ENCODE measurements around the gene ARMH4.

The ARMH4 gene

GRCh38 chr14:58146399-58146798 lies 5.6 kb downstream of the ARMH4 start:
- no peak overlapping the region for H3K9ac ChIP-seq (ENCODE audit: low read depth in 1 of 2, low read length in 2 of 2)
- no peak overlapping the region for H3K27ac ChIP-seq (ENCODE audit: low read depth, low read length)
- peaks cover 3 to 5% of the 10 kb centered on the region in 2 donors for H3K4me1 ChIP-seq (ENCODE audit: control insufficient read depth in 1 of 2, insufficient read depth in 2 of 2, low read length in 2 of 2)
- H3K9me3 ChIP-seq (ENCODE audit: control insufficient read depth in 1 of 2, low read length in 2 of 2), result no peaks in the 10 kb centered on the region
- no peak overlapping the region for H3K4me3 ChIP-seq (ENCODE audit: low read depth in 1 of 2, low read length in 2 of 2)
- H3K27me3 ChIP-seq (ENCODE audit: control insufficient read depth in 1 of 2, insufficient read depth in 2 of 2, low read length in 2 of 2), result peaks cover 10 to 28% of the 10 kb centered on the region in 2 donors
- no peaks in the 10 kb centered on the region for H3K36me3 ChIP-seq (ENCODE audit: control insufficient read depth in 1 of 2, insufficient read depth in 2 of 2, low read length in 2 of 2)

GRCh38 chr14:58145936-58146335 lies 6.1 kb downstream of the ARMH4 start:
- Histone ChIP-seq H3K4me1 (ENCODE audit: control insufficient read depth in 1 of 2, insufficient read depth in 2 of 2, low read length in 2 of 2) (no peaks in the 10 kb centered on the region), H3K36me3 (ENCODE audit: control insufficient read depth in 1 of 2, insufficient read depth in 2 of 2, low read length in 2 of 2) (no peaks in the 10 kb centered on the region), H3K4me3 (ENCODE audit: low read depth in 1 of 2, low read length in 2 of 2) (no peak overlapping the region), H3K27ac (ENCODE audit: low read depth, low read length) (no peak overlapping the region), H3K9ac (ENCODE audit: low read depth in 1 of 2, low read length in 2 of 2) (no peak overlapping the region), H3K27me3 (ENCODE audit: control insufficient read depth in 1 of 2, insufficient read depth in 2 of 2, low read length in 2 of 2) (peaks cover 7 to 24% of the 10 kb centered on the region in 2 donors), H3K9me3 (ENCODE audit: control insufficient read depth in 1 of 2, low read length in 2 of 2) (no peaks in the 10 kb centered on the region)

- Histone ChIP-seq H3K27me3 (ENCODE audit: control insufficient read depth in 1 of 2, insufficient read depth in 2 of 2, low read length in 2 of 2) (no peaks in the 10 kb centered on the region), H3K9ac (ENCODE audit: low read depth in 1 of 2, low read length in 2 of 2) (no peak overlapping the region), H3K4me3 (ENCODE audit: low read depth in 1 of 2, low read length in 2 of 2) (no peak overlapping the region), H3K36me3 (ENCODE audit: control insufficient read depth in 1 of 2, insufficient read depth in 2 of 2, low read length in 2 of 2) (no peaks in the 10 kb centered on the region), H3K27ac (ENCODE audit: low read depth, low read length) (no peak overlapping the region), H3K4me1 (ENCODE audit: control insufficient read depth in 1 of 2, insufficient read depth in 2 of 2, low read length in 2 of 2) (peaks cover 0 to 2% of the 10 kb centered on the region in 2 donors), H3K9me3 (ENCODE audit: control insufficient read depth in 1 of 2, low read length in 2 of 2) (no peaks in the 10 kb centered on the region)
Observed at GRCh38 chr14:58143106-58143505, 8.9 kb downstream of the ARMH4 start.

- no peak overlapping the region for H3K4me3 ChIP-seq (ENCODE audit: low read depth in 1 of 2, low read length in 2 of 2)
- H3K4me1 ChIP-seq (ENCODE audit: control insufficient read depth in 1 of 2, insufficient read depth in 2 of 2, low read length in 2 of 2), result peaks cover 0 to 3% of the 10 kb centered on the region in 2 donors
- H3K36me3 ChIP-seq (ENCODE audit: control insufficient read depth in 1 of 2, insufficient read depth in 2 of 2, low read length in 2 of 2), result no peaks in the 10 kb centered on the region
- H3K27me3 ChIP-seq (ENCODE audit: control insufficient read depth in 1 of 2, insufficient read depth in 2 of 2, low read length in 2 of 2), result no peaks in the 10 kb centered on the region
- no peak overlapping the region for H3K27ac ChIP-seq (ENCODE audit: low read depth, low read length)
- H3K9me3 ChIP-seq (ENCODE audit: control insufficient read depth in 1 of 2, low read length in 2 of 2), result no peaks in the 10 kb centered on the region
- no peak overlapping the region for H3K9ac ChIP-seq (ENCODE audit: low read depth in 1 of 2, low read length in 2 of 2)
Observed at GRCh38 chr14:58141893-58142292, 10.1 kb downstream of the ARMH4 start.

GRCh38 chr14:58138714-58139482 lies 13.1 kb downstream of the ARMH4 start:
- Histone ChIP-seq H3K9ac (ENCODE audit: low read depth in 1 of 2, low read length in 2 of 2) (no peak overlapping the region), H3K36me3 (ENCODE audit: control insufficient read depth in 1 of 2, insufficient read depth in 2 of 2, low read length in 2 of 2) (no peaks in the 10 kb centered on the region), H3K9me3 (ENCODE audit: control insufficient read depth in 1 of 2, low read length in 2 of 2) (no peaks in the 10 kb centered on the region), H3K4me1 (ENCODE audit: control insufficient read depth in 1 of 2, insufficient read depth in 2 of 2, low read length in 2 of 2) (peaks cover 0 to 3% of the 10 kb centered on the region in 2 donors), H3K4me3 (ENCODE audit: low read depth in 1 of 2, low read length in 2 of 2) (no peak overlapping the region), H3K27ac (ENCODE audit: low read depth, low read length) (no peak overlapping the region), H3K27me3 (ENCODE audit: control insufficient read depth in 1 of 2, insufficient read depth in 2 of 2, low read length in 2 of 2) (no peaks in the 10 kb centered on the region)

- no peak overlapping the region for H3K9ac ChIP-seq (ENCODE audit: low read depth in 1 of 2, low read length in 2 of 2)
- no peaks in the 10 kb centered on the region for H3K27me3 ChIP-seq (ENCODE audit: control insufficient read depth in 1 of 2, insufficient read depth in 2 of 2, low read length in 2 of 2)
- peaks cover 0 to 3% of the 10 kb centered on the region in 2 donors for H3K4me1 ChIP-seq (ENCODE audit: control insufficient read depth in 1 of 2, insufficient read depth in 2 of 2, low read length in 2 of 2)
- no peak overlapping the region for H3K27ac ChIP-seq (ENCODE audit: low read depth, low read length)
- no peak overlapping the region for H3K4me3 ChIP-seq (ENCODE audit: low read depth in 1 of 2, low read length in 2 of 2)
- H3K36me3 ChIP-seq (ENCODE audit: control insufficient read depth in 1 of 2, insufficient read depth in 2 of 2, low read length in 2 of 2), result no peaks in the 10 kb centered on the region
- no peaks in the 10 kb centered on the region for H3K9me3 ChIP-seq (ENCODE audit: control insufficient read depth in 1 of 2, low read length in 2 of 2)
Observed at GRCh38 chr14:58138031-58138713, 13.8 kb downstream of the ARMH4 start.

GRCh38 chr14:58133739-58134138 lies 18.3 kb downstream of the ARMH4 start:
- Histone ChIP-seq H3K9me3 (ENCODE audit: control insufficient read depth in 1 of 2, low read length in 2 of 2) (no peaks in the 10 kb centered on the region), H3K36me3 (ENCODE audit: control insufficient read depth in 1 of 2, insufficient read depth in 2 of 2, low read length in 2 of 2) (no peaks in the 10 kb centered on the region), H3K27ac (ENCODE audit: low read depth, low read length) (no peak overlapping the region), H3K4me1 (ENCODE audit: control insufficient read depth in 1 of 2, insufficient read depth in 2 of 2, low read length in 2 of 2) (peaks cover 0 to 3% of the 10 kb centered on the region in 2 donors), H3K27me3 (ENCODE audit: control insufficient read depth in 1 of 2, insufficient read depth in 2 of 2, low read length in 2 of 2) (no peaks in the 10 kb centered on the region), H3K4me3 (ENCODE audit: low read depth in 1 of 2, low read length in 2 of 2) (no peak overlapping the region), H3K9ac (ENCODE audit: low read depth in 1 of 2, low read length in 2 of 2) (no peak overlapping the region)

- Histone ChIP-seq H3K27ac (ENCODE audit: low read depth, low read length) (no peak overlapping the region), H3K27me3 (ENCODE audit: control insufficient read depth in 1 of 2, insufficient read depth in 2 of 2, low read length in 2 of 2) (no peaks in the 10 kb centered on the region), H3K4me3 (ENCODE audit: low read depth in 1 of 2, low read length in 2 of 2) (no peak overlapping the region), H3K9me3 (ENCODE audit: control insufficient read depth in 1 of 2, low read length in 2 of 2) (no peaks in the 10 kb centered on the region), H3K9ac (ENCODE audit: low read depth in 1 of 2, low read length in 2 of 2) (no peak overlapping the region), H3K4me1 (ENCODE audit: control insufficient read depth in 1 of 2, insufficient read depth in 2 of 2, low read length in 2 of 2) (no peaks in the 10 kb centered on the region), H3K36me3 (ENCODE audit: control insufficient read depth in 1 of 2, insufficient read depth in 2 of 2, low read length in 2 of 2) (no peaks in the 10 kb centered on the region)
Observed at GRCh38 chr14:58131386-58131785, 20.6 kb downstream of the ARMH4 start.

GRCh38 chr14:58130116-58130782 lies 21.8 kb downstream of the ARMH4 start:
- H3K9me3 ChIP-seq (ENCODE audit: control insufficient read depth in 1 of 2, low read length in 2 of 2), result no peaks in the 10 kb centered on the region

GRCh38 chr14:58129208-58129607 lies 22.8 kb downstream of the ARMH4 start:
- Histone ChIP-seq H3K4me3 (ENCODE audit: low read depth in 1 of 2, low read length in 2 of 2) (no peak overlapping the region), H3K36me3 (ENCODE audit: control insufficient read depth in 1 of 2, insufficient read depth in 2 of 2, low read length in 2 of 2) (no peaks in the 10 kb centered on the region), H3K9me3 (ENCODE audit: control insufficient read depth in 1 of 2, low read length in 2 of 2) (no peaks in the 10 kb centered on the region), H3K27me3 (ENCODE audit: control insufficient read depth in 1 of 2, insufficient read depth in 2 of 2, low read length in 2 of 2) (no peaks in the 10 kb centered on the region), H3K27ac (ENCODE audit: low read depth, low read length) (no peak overlapping the region), H3K9ac (ENCODE audit: low read depth in 1 of 2, low read length in 2 of 2) (no peak overlapping the region), H3K4me1 (ENCODE audit: control insufficient read depth in 1 of 2, insufficient read depth in 2 of 2, low read length in 2 of 2) (no peaks in the 10 kb centered on the region)

More at GRCh38 chr14:58130116-58130782, 21.8 kb downstream of the ARMH4 start:
- Histone ChIP-seq H3K4me1 (ENCODE audit: control insufficient read depth in 1 of 2, insufficient read depth in 2 of 2, low read length in 2 of 2) (no peaks in the 10 kb centered on the region), H3K9ac (ENCODE audit: low read depth in 1 of 2, low read length in 2 of 2) (no peak overlapping the region), H3K36me3 (ENCODE audit: control insufficient read depth in 1 of 2, insufficient read depth in 2 of 2, low read length in 2 of 2) (no peaks in the 10 kb centered on the region), H3K27ac (ENCODE audit: low read depth, low read length) (no peak overlapping the region), H3K4me3 (ENCODE audit: low read depth in 1 of 2, low read length in 2 of 2) (no peak overlapping the region), H3K27me3 (ENCODE audit: control insufficient read depth in 1 of 2, insufficient read depth in 2 of 2, low read length in 2 of 2) (no peaks in the 10 kb centered on the region)

Data from duodenal mucosa (tissue), 2 donors.